Stimulated activated CD8-positive, alpha-beta memory T cell treated with anti-CD3 and anti-CD28 coated beads, Interleukin-2, amount 100 ng/mL, for 1 hour (primary cell): ENCODE data around the gene IL1RL1.

Source experiments
- DNase-seq, 2 donors: peaks; one replicate each; pipeline ENCODE4 v3.0.0-alpha.2; 2020; ENCODE audit warnings: low read depth in 2 of 2

IL1RL1 gene

GRCh38 chr2:102335871-102336366 lies 24.6 kb downstream of the IL1RL1 start:
- DNase-seq, result no peak

GRCh38 chr2:102336502-102336945 lies 25.2 kb downstream of the IL1RL1 start:
- DNase-seq, result no peak

- no peak for DNase-seq
Observed at GRCh38 chr2:102337012-102337411, 25.6 kb downstream of the IL1RL1 start.

- no peak for DNase-seq
Observed at GRCh38 chr2:102337481-102338386, 26.4 kb downstream of the IL1RL1 start.

- DNase-seq, result no peak
Observed at GRCh38 chr2:102340778-102341177, 29.4 kb downstream of the IL1RL1 start.

- no peak for DNase-seq
Observed at GRCh38 chr2:102342888-102343287, 31.5 kb downstream of the IL1RL1 start.

GRCh38 chr2:102344397-102344796 lies 33.0 kb downstream of the IL1RL1 start:
- no peak for DNase-seq

GRCh38 chr2:102345329-102345920 lies 34.1 kb downstream of the IL1RL1 start:
- DNase-seq, result no peak

- no peak for DNase-seq
Observed at GRCh38 chr2:102346381-102347130, 35.2 kb downstream of the IL1RL1 start.

- DNase-seq, result no peak
Observed at GRCh38 chr2:102350137-102350793, 38.9 kb downstream of the IL1RL1 start.

GRCh38 chr2:102355526-102356380 lies 44.4 kb downstream of the IL1RL1 start, which contains the start of gene IL18R1:
Gene IL18R1, plus strand, starts transcription at chr2:102355796. Its CDS starts 6,865 bp downstream, at chr2:102362661.
- peak; percentile 34 to 46 for DNase-seq

GRCh38 chr2:102356381-102356712 lies 45.0 kb downstream of the IL1RL1 start:
- DNase-seq, result no peak

GRCh38 chr2:102356741-102357140 lies 45.4 kb downstream of the IL1RL1 start:
- DNase-seq, result no peak

GRCh38 chr2:102357937-102358336 lies 46.6 kb downstream of the IL1RL1 start:
- DNase-seq, result no peak

- no peak for DNase-seq
Observed at GRCh38 chr2:102358496-102358895, 47.1 kb downstream of the IL1RL1 start.

GRCh38 chr2:102359527-102359926 lies 48.2 kb downstream of the IL1RL1 start:
- no peak for DNase-seq

- DNase-seq, result no peak
Observed at GRCh38 chr2:102361632-102362241, 50.4 kb downstream of the IL1RL1 start.

GRCh38 chr2:102365763-102366162 lies 54.4 kb downstream of the IL1RL1 start:
- no peak for DNase-seq

- no peak for DNase-seq
Observed at GRCh38 chr2:102366406-102367112, 55.2 kb downstream of the IL1RL1 start.
